GM23338 (cell line): ENCODE measurements around the gene CHST11. TPM values are rescaled to one million over a fixed set of nuclear protein-coding genes. Genes with fewer than 3 reads are reported as not detected.

Source experiments
- ATAC-seq: fragments of 200-7000 bp; cut with Tn5 transposase; 3 replicates; pipeline ENCODE4 v1.9.1; 2020
- DNase-seq: peaks from one replicate; pipeline ENCODE4 v3.0.0-alpha.2; 2015; ENCODE audit warnings: low spot score
- H2AFZ ChIP-seq: fragments of 200-600 bp; sonication (generic); 2 replicates; pipeline ENCODE4 v1.8.0; 2016; ENCODE audit warnings: antibody characterized with exemption, mild to moderate bottlenecking, moderate library complexity
- H3F3A ChIP-seq: fragments of 200-600 bp; sonication (generic); replicated peaks from 2 replicates; pipeline ENCODE4 v1.8.0; 2017; ENCODE audit warnings: antibody characterized with exemption, mixed run types, low read depth
- H3K27ac ChIP-seq: fragments of 200-600 bp; sonication (generic); 2 replicates; pipeline ENCODE4 v1.6.1; 2016; ENCODE audit warnings: low read depth
- H3K27me3 ChIP-seq: fragments of 200-600 bp; sonication (generic); 2 replicates; pipeline ENCODE4 v1.8.0; 2016; ENCODE audit warnings: mild to moderate bottlenecking, mixed run types, moderate library complexity; ENCODE audit not compliant: insufficient read depth
- H3K36me3 ChIP-seq: fragments of 200-600 bp; sonication (generic); 2 replicates; pipeline ENCODE4 v1.8.0; 2016; ENCODE audit warnings: mild to moderate bottlenecking; ENCODE audit not compliant: insufficient read depth
- H3K4me1 ChIP-seq: fragments of 200-600 bp; sonication (generic); 2 replicates; pipeline ENCODE4 v1.8.0; 2016; ENCODE audit warnings: mild to moderate bottlenecking, moderate library complexity; ENCODE audit not compliant: insufficient read depth
- H3K4me2 ChIP-seq: fragments of 200-600 bp; sonication (generic); 2 replicates; pipeline ENCODE4 v1.7.1; 2017; ENCODE audit warnings: mixed run types
- H3K4me3 ChIP-seq: fragments of 200-600 bp; sonication (generic); 2 replicates; pipeline ENCODE4 v1.6.1; 2016; ENCODE audit warnings: mixed run types
- H3K79me2 ChIP-seq: fragments of 200-600 bp; sonication (generic); replicated peaks from 2 replicates; pipeline ENCODE4 v1.8.0; 2017; ENCODE audit warnings: mild to moderate bottlenecking; ENCODE audit not compliant: insufficient read depth
- H3K9me2 ChIP-seq: fragments of 200-600 bp; sonication (generic); 2 replicates; pipeline ENCODE4 v1.8.0; 2017; ENCODE audit not compliant: insufficient read depth
- H4K20me1 ChIP-seq: fragments of 200-600 bp; sonication (generic); replicated peaks from 2 replicates; pipeline ENCODE4 v1.8.0; 2017; ENCODE audit warnings: mild to moderate bottlenecking; ENCODE audit not compliant: insufficient read depth
- H3K27ac Mint-ChIP-seq: 2 replicates; pipeline ENCODE4 v1.8.0; 2020; ENCODE audit warnings: inconsistent platforms, mild to moderate bottlenecking, moderate library complexity, mixed read lengths
- H3K27me3 Mint-ChIP-seq: 3 replicates; pipeline ENCODE4 v1.8.0; 2022; ENCODE audit warnings: low read depth, mild to moderate bottlenecking, moderate library complexity, mixed read lengths, inconsistent platforms; ENCODE audit not compliant: insufficient read depth, poor library complexity
- H3K36me3 Mint-ChIP-seq: 3 replicates; pipeline ENCODE4 v1.8.0; 2021; ENCODE audit warnings: low read depth, mild to moderate bottlenecking, inconsistent platforms, moderate library complexity, mixed read lengths
- H3K4me1 Mint-ChIP-seq: 3 replicates; pipeline ENCODE4 v1.8.0; 2020; ENCODE audit warnings: mild to moderate bottlenecking, inconsistent platforms, mixed read lengths
- H3K4me3 Mint-ChIP-seq: 3 replicates; pipeline ENCODE4 v1.8.0; 2021; ENCODE audit warnings: moderate library complexity, mild to moderate bottlenecking, inconsistent platforms, mixed read lengths
- H3K9me3 Mint-ChIP-seq: 3 replicates; pipeline ENCODE4 v1.8.0; 2020; ENCODE audit warnings: moderate library complexity, mild to moderate bottlenecking, inconsistent platforms, mixed read lengths
- CREB1 ChIP-seq: fragments of 250-450 bp; sonication (Bioruptor Pico); IDR thresholded peaks from 2 replicates; pipeline ENCODE4 v1.5.0; 2020; ENCODE audit warnings: low read depth, mild to moderate bottlenecking, moderate library complexity
- EZH2 ChIP-seq: fragments of 200-600 bp; sonication (generic); IDR thresholded peaks from one replicate; pipeline ENCODE4 v1.8.0; 2017; ENCODE audit warnings: antibody characterized with exemption, mild to moderate bottlenecking, low read depth; ENCODE audit not compliant: unreplicated experiment
- EZH2phosphoT487 ChIP-seq: fragments of 200-600 bp; sonication (generic); IDR thresholded peaks from one replicate; pipeline ENCODE4 v1.8.1; 2018; ENCODE audit warnings: antibody characterized with exemption; ENCODE audit not compliant: unreplicated experiment
- JUNB ChIP-seq: IDR thresholded peaks from one replicate; pipeline ENCODE4 v1.6.1; 2016; ENCODE audit warnings: antibody characterized with exemption; ENCODE audit not compliant: unreplicated experiment
- NANOG ChIP-seq: IDR thresholded peaks from 2 replicates; pipeline ENCODE4 v1.6.1; 2016; ENCODE audit warnings: antibody characterized with exemption, borderline replicate concordance
- POLR2AphosphoS5 ChIP-seq: IDR thresholded peaks from 2 replicates; pipeline ENCODE4 v1.6.1; 2016; ENCODE audit warnings: antibody characterized with exemption, low read depth
- STAT1 ChIP-seq: IDR thresholded peaks from one replicate; pipeline ENCODE4 v1.6.1; 2016; ENCODE audit warnings: antibody characterized with exemption; ENCODE audit not compliant: unreplicated experiment
- ZNF114 ChIP-seq: fragments of 250-450 bp; sonication (Bioruptor Pico); IDR thresholded peaks from 2 replicates; pipeline ENCODE4 v1.5.0; 2020; ENCODE audit warnings: mild to moderate bottlenecking, moderate library complexity
- ZNF331 ChIP-seq: fragments of 250-450 bp; sonication (Bioruptor Pico); IDR thresholded peaks from 2 replicates; pipeline ENCODE4 v1.5.0; 2020; ENCODE audit warnings: low read depth, mild to moderate bottlenecking, moderate library complexity
- polyA plus RNA-seq: library from polyadenylated mRNA; unstranded; fragments of >200 nt; fragmentation: Nextera tagmentation; extraction: Ambion mirVana; gene quantifications from 2 replicates; pipeline ENCODE4 v1.2.1, GENCODE V29; 2016
- total RNA-seq: library from RNA; depleted of rRNA; stranded (reverse); fragments of >200 nt; shearing (Covaris generic); gene quantifications from 2 replicates; pipeline ENCODE4 v1.2.3, GENCODE V29; 2014
- TF ChIP-seq, protein P1 (sequence below), 2 experiments: fragments of 200-600 bp in 1 of 2; sonication (generic) in 1 of 2; conservative IDR thresholded peaks; 2 replicates each; pipeline versions ENCODE4 v1.5.1 to v1.6.1; 2016 to 2017; ENCODE audit warnings: antibody characterized with exemption in 2 of 2, low read depth in 2 of 2, mild to moderate bottlenecking in 2 of 2, moderate library complexity in 1 of 2
- TF ChIP-seq, protein P2 (sequence below): IDR thresholded peaks from 2 replicates; pipeline ENCODE4 v1.6.1; 2016; ENCODE audit warnings: antibody characterized with exemption
- TF ChIP-seq, protein P3 (sequence below): IDR thresholded peaks from one replicate; pipeline ENCODE4 v1.6.1; 2018; ENCODE audit warnings: antibody characterized with exemption; ENCODE audit not compliant: unreplicated experiment

Gene CHST11
- total and polyA plus RNA-seq, 2 experiments from 2014 or later: 7.7 to 25.7 TPM

DNA sequence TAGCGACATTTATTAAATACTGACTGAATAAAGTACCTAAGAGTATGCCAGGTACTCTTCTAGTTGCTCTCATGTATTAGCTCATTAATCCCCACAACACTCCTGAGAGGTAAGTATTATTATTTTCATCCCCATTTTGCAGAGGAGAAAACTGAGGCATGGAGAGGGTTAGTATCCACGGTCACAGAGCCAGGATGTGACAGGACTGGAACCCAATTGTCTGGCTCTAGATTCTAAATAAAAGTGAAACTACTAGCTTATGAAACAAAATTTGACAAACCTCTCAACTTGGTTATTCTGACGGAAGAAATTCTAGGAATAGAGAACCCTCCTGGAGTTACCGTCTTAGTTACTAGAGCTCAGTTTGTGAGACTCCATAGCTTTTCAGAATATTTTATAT, 112.2 kb downstream of the CHST11 start:
- Mint-ChIP-seq H3K9me3 (peaks cover 4% of the 10 kb centered on the region; the same call in 2 of the 3 replicates), H3K36me3 (peaks cover 10% of the 10 kb centered on the region), H3K4me3 (no peak overlapping the region), H3K27ac (no peak overlapping the region), H3K27me3 (peaks cover 4% of the 10 kb centered on the region), H3K4me1 (peaks cover 2% of the 10 kb centered on the region; the same call in 1 of the 3 replicates)
- Histone ChIP-seq H3K4me1 (no peaks in the 10 kb centered on the region), H3F3A (no peaks in the 10 kb centered on the region), H3K27me3 (no peaks in the 10 kb centered on the region), H3K4me3 (no peak overlapping the region), H3K9me2 (no peaks in the 10 kb centered on the region), H3K36me3 (no peaks in the 10 kb centered on the region), H3K27ac (no peak overlapping the region), H3K79me2 (no peaks in the 10 kb centered on the region), H4K20me1 (no peaks in the 10 kb centered on the region; the same call in none of the 2 replicates), H3K4me2 (no peak overlapping the region), H2AFZ (no peak overlapping the region)
- TF ChIP-seq, protein P1, sequence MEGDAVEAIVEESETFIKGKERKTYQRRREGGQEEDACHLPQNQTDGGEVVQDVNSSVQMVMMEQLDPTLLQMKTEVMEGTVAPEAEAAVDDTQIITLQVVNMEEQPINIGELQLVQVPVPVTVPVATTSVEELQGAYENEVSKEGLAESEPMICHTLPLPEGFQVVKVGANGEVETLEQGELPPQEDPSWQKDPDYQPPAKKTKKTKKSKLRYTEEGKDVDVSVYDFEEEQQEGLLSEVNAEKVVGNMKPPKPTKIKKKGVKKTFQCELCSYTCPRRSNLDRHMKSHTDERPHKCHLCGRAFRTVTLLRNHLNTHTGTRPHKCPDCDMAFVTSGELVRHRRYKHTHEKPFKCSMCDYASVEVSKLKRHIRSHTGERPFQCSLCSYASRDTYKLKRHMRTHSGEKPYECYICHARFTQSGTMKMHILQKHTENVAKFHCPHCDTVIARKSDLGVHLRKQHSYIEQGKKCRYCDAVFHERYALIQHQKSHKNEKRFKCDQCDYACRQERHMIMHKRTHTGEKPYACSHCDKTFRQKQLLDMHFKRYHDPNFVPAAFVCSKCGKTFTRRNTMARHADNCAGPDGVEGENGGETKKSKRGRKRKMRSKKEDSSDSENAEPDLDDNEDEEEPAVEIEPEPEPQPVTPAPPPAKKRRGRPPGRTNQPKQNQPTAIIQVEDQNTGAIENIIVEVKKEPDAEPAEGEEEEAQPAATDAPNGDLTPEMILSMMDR (conservative IDR thresholded peaks at IDR 0.05; ENCODE audit: low read depth in 2 of 2): no peak
- TF ChIP-seq EZH2 (no peak), STAT1 (no peak), EZH2phosphoT487 (no peak)
- TF ChIP-seq, protein P2, sequence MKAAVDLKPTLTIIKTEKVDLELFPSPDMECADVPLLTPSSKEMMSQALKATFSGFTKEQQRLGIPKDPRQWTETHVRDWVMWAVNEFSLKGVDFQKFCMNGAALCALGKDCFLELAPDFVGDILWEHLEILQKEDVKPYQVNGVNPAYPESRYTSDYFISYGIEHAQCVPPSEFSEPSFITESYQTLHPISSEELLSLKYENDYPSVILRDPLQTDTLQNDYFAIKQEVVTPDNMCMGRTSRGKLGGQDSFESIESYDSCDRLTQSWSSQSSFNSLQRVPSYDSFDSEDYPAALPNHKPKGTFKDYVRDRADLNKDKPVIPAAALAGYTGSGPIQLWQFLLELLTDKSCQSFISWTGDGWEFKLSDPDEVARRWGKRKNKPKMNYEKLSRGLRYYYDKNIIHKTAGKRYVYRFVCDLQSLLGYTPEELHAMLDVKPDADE: no peak
- ATAC-seq (no peak), DNase-seq (no peak)

DNA sequence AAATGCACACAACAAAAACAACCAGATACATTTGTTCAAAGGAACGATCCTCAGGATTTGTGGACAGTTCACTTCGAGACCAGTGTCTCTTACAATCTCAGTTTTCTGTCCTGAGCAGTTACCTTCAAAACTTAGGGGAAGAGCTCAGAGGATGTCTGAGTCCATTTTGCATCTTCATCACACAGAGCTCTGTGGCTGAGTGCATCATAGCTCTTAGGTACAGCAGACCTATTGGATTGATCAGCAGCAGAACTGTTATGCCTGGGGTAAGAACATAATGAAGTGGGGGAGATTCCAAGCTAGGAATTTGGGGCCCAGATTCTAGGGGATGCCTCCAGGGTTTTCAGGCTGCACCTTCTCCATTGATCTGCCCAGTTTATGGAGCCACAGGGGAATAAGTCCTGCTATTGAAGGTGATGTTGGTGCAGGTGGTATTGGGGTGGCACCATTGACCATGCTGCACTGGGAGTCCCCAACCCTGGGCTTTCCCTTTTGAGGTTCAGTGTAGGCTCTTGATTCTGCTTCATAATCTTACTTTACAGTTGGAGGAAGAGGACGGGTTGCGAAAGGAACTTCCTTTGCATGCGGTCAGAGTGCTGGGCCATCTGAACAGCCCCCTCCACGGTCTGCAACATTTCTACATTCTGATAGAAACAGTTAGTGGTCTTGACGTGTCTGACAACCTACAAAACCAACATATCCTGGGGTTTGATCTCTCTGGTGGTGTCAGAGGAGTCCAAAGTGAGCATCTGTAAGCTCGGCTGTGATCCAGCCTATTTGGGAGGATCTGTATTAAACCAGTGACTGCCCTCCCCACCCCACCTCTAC, 112.8 kb downstream of the CHST11 start:
- Histone ChIP-seq H3K4me1 (no peaks in the 10 kb centered on the region), H3K9me2 (no peaks in the 10 kb centered on the region), H2AFZ (no peak overlapping the region), H4K20me1 (no peaks in the 10 kb centered on the region; the same call in none of the 2 replicates), H3K4me3 (no peak overlapping the region), H3K79me2 (no peaks in the 10 kb centered on the region), H3K36me3 (no peaks in the 10 kb centered on the region), H3K27me3 (no peaks in the 10 kb centered on the region), H3K4me2 (no peak overlapping the region), H3F3A (no peaks in the 10 kb centered on the region), H3K27ac (no peak overlapping the region)
- Mint-ChIP-seq H3K36me3 (peaks cover 7% of the 10 kb centered on the region), H3K4me3 (no peak overlapping the region), H3K27ac (no peak overlapping the region), H3K9me3 (peaks cover 2% of the 10 kb centered on the region; the same call in 2 of the 3 replicates), H3K27me3 (peaks cover 4% of the 10 kb centered on the region), H3K4me1 (peaks cover 2% of the 10 kb centered on the region; the same call in 1 of the 3 replicates)
- no peak for ATAC-seq
- DNase-seq: no peak
- TF ChIP-seq ZNF331 (CRISPR knock-in tag) (no peak), POLR2AphosphoS5 (no peak), EZH2phosphoT487 (no peak), STAT1 (no peak), NANOG (no peak), ZNF114 (no peak), JUNB (no peak), CREB1 (CRISPR knock-in tag) (no peak), EZH2 (no peak)
- TF ChIP-seq, protein P2: no peak
- TF ChIP-seq, protein P1 (conservative IDR thresholded peaks at IDR 0.05; ENCODE audit: low read depth in 2 of 2): no peak
- TF ChIP-seq, protein P3, sequence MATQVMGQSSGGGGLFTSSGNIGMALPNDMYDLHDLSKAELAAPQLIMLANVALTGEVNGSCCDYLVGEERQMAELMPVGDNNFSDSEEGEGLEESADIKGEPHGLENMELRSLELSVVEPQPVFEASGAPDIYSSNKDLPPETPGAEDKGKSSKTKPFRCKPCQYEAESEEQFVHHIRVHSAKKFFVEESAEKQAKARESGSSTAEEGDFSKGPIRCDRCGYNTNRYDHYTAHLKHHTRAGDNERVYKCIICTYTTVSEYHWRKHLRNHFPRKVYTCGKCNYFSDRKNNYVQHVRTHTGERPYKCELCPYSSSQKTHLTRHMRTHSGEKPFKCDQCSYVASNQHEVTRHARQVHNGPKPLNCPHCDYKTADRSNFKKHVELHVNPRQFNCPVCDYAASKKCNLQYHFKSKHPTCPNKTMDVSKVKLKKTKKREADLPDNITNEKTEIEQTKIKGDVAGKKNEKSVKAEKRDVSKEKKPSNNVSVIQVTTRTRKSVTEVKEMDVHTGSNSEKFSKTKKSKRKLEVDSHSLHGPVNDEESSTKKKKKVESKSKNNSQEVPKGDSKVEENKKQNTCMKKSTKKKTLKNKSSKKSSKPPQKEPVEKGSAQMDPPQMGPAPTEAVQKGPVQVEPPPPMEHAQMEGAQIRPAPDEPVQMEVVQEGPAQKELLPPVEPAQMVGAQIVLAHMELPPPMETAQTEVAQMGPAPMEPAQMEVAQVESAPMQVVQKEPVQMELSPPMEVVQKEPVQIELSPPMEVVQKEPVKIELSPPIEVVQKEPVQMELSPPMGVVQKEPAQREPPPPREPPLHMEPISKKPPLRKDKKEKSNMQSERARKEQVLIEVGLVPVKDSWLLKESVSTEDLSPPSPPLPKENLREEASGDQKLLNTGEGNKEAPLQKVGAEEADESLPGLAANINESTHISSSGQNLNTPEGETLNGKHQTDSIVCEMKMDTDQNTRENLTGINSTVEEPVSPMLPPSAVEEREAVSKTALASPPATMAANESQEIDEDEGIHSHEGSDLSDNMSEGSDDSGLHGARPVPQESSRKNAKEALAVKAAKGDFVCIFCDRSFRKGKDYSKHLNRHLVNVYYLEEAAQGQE: no peak
